Body of pancreas (tissue), 4 donors: ENCODE measurements around the gene NDUFA11.

Source experiments
- POLR2A ChIP-seq, 3 donors: fragments of 450-650 bp; IDR thresholded peaks; one replicate each; pipeline ENCODE4 v1.6.1; 2016; ENCODE audit warnings: antibody characterized with exemption in 3 of 3, mild to moderate bottlenecking in 2 of 3
- TF ChIP-seq, protein P1 (sequence below), 7 experiments: fragments of 450-650 bp in 4 of 7; fragments of 200-600 bp in 3 of 7; sonication (generic) in 3 of 7; IDR thresholded peaks; one replicate each; pipeline ENCODE4 v1.5.1; 2016 to 2019; ENCODE audit warnings: antibody characterized with exemption in 7 of 7

DNA sequence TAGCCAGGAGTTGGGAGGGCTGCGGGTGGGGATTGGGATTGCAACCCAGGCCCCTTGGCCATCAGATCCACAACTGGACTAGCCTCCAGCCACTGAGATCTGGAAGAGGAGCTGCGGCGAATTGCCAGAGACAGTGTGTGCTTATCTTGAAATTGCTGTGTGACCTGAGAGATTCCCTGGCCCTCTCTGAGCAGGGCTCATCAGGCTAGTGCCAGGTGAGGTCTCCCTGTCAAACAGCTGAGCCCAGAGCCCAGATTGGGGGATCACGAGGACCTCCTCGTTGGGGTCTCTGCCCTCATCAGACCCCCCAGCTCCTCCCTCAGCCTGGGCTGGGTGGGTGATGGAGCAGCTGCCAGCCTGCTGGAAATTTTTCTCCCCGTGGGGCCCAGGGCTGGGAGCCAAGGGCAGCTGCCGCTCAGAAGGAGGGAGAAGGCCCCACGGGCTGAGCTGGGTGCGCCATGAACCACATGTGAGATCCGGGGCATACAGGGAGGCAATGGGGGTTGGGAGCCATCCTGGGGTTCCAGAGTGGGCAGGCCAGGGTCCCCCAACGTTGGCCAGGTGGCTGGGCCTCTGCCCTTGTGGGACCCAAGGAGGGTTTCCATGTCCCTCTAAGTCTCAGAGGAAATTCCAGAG lies 40.4 kb downstream of the NDUFA11 start:
- TF ChIP-seq POLR2A (IDR thresholded peaks at IDR 0.05) = no peak
- TF ChIP-seq, protein P1, sequence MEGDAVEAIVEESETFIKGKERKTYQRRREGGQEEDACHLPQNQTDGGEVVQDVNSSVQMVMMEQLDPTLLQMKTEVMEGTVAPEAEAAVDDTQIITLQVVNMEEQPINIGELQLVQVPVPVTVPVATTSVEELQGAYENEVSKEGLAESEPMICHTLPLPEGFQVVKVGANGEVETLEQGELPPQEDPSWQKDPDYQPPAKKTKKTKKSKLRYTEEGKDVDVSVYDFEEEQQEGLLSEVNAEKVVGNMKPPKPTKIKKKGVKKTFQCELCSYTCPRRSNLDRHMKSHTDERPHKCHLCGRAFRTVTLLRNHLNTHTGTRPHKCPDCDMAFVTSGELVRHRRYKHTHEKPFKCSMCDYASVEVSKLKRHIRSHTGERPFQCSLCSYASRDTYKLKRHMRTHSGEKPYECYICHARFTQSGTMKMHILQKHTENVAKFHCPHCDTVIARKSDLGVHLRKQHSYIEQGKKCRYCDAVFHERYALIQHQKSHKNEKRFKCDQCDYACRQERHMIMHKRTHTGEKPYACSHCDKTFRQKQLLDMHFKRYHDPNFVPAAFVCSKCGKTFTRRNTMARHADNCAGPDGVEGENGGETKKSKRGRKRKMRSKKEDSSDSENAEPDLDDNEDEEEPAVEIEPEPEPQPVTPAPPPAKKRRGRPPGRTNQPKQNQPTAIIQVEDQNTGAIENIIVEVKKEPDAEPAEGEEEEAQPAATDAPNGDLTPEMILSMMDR (IDR thresholded peaks at IDR 0.05) = no peak
